Measurements from ENCODE around the gene F12. TPM values are rescaled to one million over a fixed set of nuclear protein-coding genes. Genes with fewer than 3 reads are reported as not detected.

Gene F12
- total RNA-seq, 1 donor from 2014 or later, result not detected

DNA sequence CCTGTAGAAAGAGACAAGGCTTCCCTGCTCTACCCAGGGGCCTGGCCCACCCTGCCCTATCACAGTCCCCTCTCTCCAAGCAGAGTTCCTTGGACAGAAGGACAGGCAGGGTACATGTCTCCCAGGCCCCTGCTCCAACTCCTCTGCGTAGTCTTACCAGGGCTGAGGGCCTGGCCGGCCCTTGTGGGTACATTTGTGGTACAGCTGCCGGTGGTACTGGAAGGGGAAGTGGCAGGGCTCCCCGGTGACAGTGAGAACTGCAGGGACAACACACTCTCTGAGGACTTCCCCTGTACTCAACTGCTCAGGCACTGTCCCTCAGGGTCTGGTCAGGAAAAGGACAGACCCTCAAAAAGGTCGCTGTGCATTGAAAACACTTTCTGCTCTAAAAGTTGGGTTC, 3.6 kb downstream of the F12 start:
- H3K36me3 Mint-ChIP-seq, result no peaks in the 10 kb centered on the region
- H3K9me3 ChIP-seq (ENCODE audit: low read depth), result no peaks in the 10 kb centered on the region
- no peak overlapping the region for H3K4me3 ChIP-seq
- peaks cover 28% of the 10 kb centered on the region for H3F3A ChIP-seq (ENCODE audit: low read depth)
- DNase-seq (ENCODE audit: low spot score), result no peak
- no peak overlapping the region for H3K4me2 ChIP-seq
- H3K27ac ChIP-seq, result no peak overlapping the region
- no peaks in the 10 kb centered on the region for H3K9me3 Mint-ChIP-seq
- TF ChIP-seq EZH2phosphoT487 (IDR thresholded peaks at IDR 0.05) (no peak), EZH2 (IDR thresholded peaks at IDR 0.05) (no peak)
- TF ChIP-seq, protein P1, sequence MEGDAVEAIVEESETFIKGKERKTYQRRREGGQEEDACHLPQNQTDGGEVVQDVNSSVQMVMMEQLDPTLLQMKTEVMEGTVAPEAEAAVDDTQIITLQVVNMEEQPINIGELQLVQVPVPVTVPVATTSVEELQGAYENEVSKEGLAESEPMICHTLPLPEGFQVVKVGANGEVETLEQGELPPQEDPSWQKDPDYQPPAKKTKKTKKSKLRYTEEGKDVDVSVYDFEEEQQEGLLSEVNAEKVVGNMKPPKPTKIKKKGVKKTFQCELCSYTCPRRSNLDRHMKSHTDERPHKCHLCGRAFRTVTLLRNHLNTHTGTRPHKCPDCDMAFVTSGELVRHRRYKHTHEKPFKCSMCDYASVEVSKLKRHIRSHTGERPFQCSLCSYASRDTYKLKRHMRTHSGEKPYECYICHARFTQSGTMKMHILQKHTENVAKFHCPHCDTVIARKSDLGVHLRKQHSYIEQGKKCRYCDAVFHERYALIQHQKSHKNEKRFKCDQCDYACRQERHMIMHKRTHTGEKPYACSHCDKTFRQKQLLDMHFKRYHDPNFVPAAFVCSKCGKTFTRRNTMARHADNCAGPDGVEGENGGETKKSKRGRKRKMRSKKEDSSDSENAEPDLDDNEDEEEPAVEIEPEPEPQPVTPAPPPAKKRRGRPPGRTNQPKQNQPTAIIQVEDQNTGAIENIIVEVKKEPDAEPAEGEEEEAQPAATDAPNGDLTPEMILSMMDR (IDR thresholded peaks at IDR 0.05), result no peak
- no peak overlapping the region for H3K4me3 Mint-ChIP-seq
- H3K9ac ChIP-seq, result no peak overlapping the region
- no peaks in the 10 kb centered on the region for H3K36me3 ChIP-seq
- peaks cover 15% of the 10 kb centered on the region for H3K4me1 ChIP-seq
- no peak overlapping the region for H3K27ac Mint-ChIP-seq
- H2AFZ ChIP-seq (replicated peaks), result no peak overlapping the region
- H4K20me1 ChIP-seq (ENCODE audit: low read depth), result no peaks in the 10 kb centered on the region
- H3K4me1 Mint-ChIP-seq, result peaks cover 10% of the 10 kb centered on the region
- H3K27me3 ChIP-seq, result peaks cover 88% of the 10 kb centered on the region
- H3K27me3 Mint-ChIP-seq (ENCODE audit: insufficient read depth, low read depth), result peaks cover 57% of the 10 kb centered on the region
- no peaks in the 10 kb centered on the region for H3K79me2 ChIP-seq (ENCODE audit: low read depth)

DNA sequence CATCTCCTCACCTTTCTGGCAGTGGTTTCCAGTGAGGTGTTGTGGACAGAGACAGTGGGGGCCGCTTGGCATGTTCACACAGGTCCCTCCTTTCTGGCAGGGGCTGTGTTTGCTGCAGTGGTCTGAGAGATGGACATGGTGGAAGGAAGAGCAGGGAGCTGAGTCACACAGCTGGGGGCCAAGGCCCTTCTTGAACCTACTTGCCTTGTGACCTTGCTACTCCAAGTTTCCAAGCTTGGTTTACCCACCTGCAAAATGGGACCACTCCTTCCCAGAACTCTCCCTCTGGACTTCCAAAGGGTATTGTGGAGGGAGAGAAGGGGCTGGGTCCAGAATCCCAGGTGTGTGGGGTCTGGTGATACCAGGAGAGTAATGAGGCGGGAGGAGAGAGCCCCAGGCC, 4.1 kb downstream of the F12 start:
- H3K4me3 ChIP-seq, result no peak overlapping the region
- H3K4me1 ChIP-seq, result peaks cover 15% of the 10 kb centered on the region
- H3K36me3 ChIP-seq, result no peaks in the 10 kb centered on the region
- no peak for DNase-seq (ENCODE audit: low spot score)
- H3K27ac ChIP-seq, result no peak overlapping the region
- Mint-ChIP-seq H3K27me3 (ENCODE audit: insufficient read depth, low read depth) (peaks cover 55% of the 10 kb centered on the region), H3K4me3 (peak overlapping the region; percentile 74), H3K36me3 (no peaks in the 10 kb centered on the region), H3K9me3 (no peaks in the 10 kb centered on the region), H3K4me1 (peaks cover 10% of the 10 kb centered on the region), H3K27ac (no peak overlapping the region)
- H2AFZ ChIP-seq (replicated peaks), result no peak overlapping the region
- no peaks in the 10 kb centered on the region for H4K20me1 ChIP-seq (ENCODE audit: low read depth)
- H3K9me3 ChIP-seq (ENCODE audit: low read depth), result no peaks in the 10 kb centered on the region
- no peak overlapping the region for H3K4me2 ChIP-seq
- H3F3A ChIP-seq (ENCODE audit: low read depth), result peaks cover 28% of the 10 kb centered on the region
- TF ChIP-seq, protein P1 (IDR thresholded peaks at IDR 0.05), result no peak
- no peak for TF ChIP-seq EZH2 (IDR thresholded peaks at IDR 0.05)
- no peak for TF ChIP-seq EZH2phosphoT487 (IDR thresholded peaks at IDR 0.05)
- H3K27me3 ChIP-seq, result peaks cover 93% of the 10 kb centered on the region
- no peaks in the 10 kb centered on the region for H3K79me2 ChIP-seq (ENCODE audit: low read depth)
- no peak overlapping the region for H3K9ac ChIP-seq

DNA sequence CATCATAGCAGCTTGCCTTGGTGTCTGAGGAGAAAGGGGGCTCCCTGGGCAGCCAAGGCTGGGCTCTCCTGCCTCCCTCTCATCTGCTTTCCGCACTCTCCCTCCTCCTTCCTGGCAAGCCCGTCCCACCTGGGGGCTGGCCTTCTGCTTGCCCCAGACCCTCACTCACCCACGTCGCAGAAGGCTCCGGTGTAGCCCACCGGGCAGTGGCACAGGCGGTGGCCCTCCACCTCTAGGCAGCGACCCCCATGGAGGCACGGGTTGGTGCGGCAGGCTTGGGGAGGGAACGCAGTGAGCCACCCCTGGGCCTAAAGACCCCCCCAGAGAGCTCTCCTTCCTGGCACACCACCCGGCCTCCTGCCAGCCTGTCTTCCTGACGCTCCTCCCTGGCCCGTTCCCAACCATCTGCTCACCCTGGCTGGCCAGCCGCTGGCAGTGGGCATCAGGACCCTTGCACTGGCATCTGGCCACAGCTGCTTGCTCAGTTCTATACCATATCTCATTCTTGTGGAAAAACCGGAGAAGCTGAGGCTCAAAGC, 4.7 kb downstream of the F12 start:
- peaks cover 53% of the 10 kb centered on the region for H3K27me3 Mint-ChIP-seq (ENCODE audit: insufficient read depth, low read depth)
- peak overlapping the region; percentile 74 for H3K4me3 Mint-ChIP-seq
- Histone ChIP-seq H3K9me3 (ENCODE audit: low read depth) (no peaks in the 10 kb centered on the region), H3K9ac (no peak overlapping the region), H3F3A (ENCODE audit: low read depth) (peaks cover 28% of the 10 kb centered on the region), H3K4me1 (peaks cover 15% of the 10 kb centered on the region), H3K79me2 (ENCODE audit: low read depth) (no peaks in the 10 kb centered on the region), H3K27ac (no peak overlapping the region), H4K20me1 (ENCODE audit: low read depth) (no peaks in the 10 kb centered on the region), H2AFZ (replicated peaks) (peak overlapping the region; percentile 90), H3K27me3 (peaks cover 95% of the 10 kb centered on the region), H3K4me3 (peak overlapping the region; percentile 49), H3K36me3 (no peaks in the 10 kb centered on the region), H3K4me2 (peak overlapping the region; percentile 96)
- no peak for DNase-seq (ENCODE audit: low spot score)
- no peaks in the 10 kb centered on the region for H3K36me3 Mint-ChIP-seq
- no peak for TF ChIP-seq EZH2phosphoT487 (IDR thresholded peaks at IDR 0.05)
- TF ChIP-seq, protein P1 (IDR thresholded peaks at IDR 0.05), result no peak
- TF ChIP-seq EZH2 (IDR thresholded peaks at IDR 0.05), result no peak
- no peak overlapping the region for H3K27ac Mint-ChIP-seq
- H3K9me3 Mint-ChIP-seq, result no peaks in the 10 kb centered on the region
- peaks cover 10% of the 10 kb centered on the region for H3K4me1 Mint-ChIP-seq

All from neural progenitor cell (in vitro differentiated cells).